GM12878 (cell line): ENCODE data around the gene MAML3. TPM values are rescaled to one million over a fixed set of nuclear protein-coding genes. Genes with fewer than 3 reads are reported as not detected.

Experiments used
- ATAC-seq: fragments of 200-7000 bp; cut with Tn5 transposase; 3 replicates; pipeline ENCODE4 v1.9.1; 2020; ENCODE audit warnings: mild to moderate bottlenecking, moderate library complexity
- BruUV-seq: library from RNA; stranded (reverse); fragments of 400-500 nt; replicated peaks from 2 replicates; lab custom pipeline; 2021; lab: Mats Ljungman, UMichigan
- CTCF ChIA-PET: fragments of 300-600 bp; sonication (Branson Sonifier 250); formaldehyde crosslinking; extraction: SDS; loops from one replicate; lab custom pipeline; 2021; ENCODE audit warnings: inconsistent platforms; lab: Yijun Ruan, JAX
- POLR2A ChIA-PET: fragments of 350-600 bp; formaldehyde crosslinking; extraction: SDS; loops from one replicate; lab custom pipeline; 2021; ENCODE audit warnings: inconsistent platforms; lab: Charles Lee
- RAD21 ChIA-PET: fragments of 300-600 bp; sonication (Branson Sonifier 250); formaldehyde crosslinking; loops from one replicate; lab custom pipeline; 2023; ENCODE audit warnings: antibody characterized with exemption; ENCODE audit not compliant: unreplicated experiment; lab: Charles Lee
- SMC1A ChIA-PET: fragments of 300-600 bp; sonication (Branson Sonifier 250); formaldehyde crosslinking; loops from one replicate; lab custom pipeline; 2023; ENCODE audit not compliant: unreplicated experiment, uncharacterized antibody; lab: Charles Lee
- DNase-seq: peaks from one replicate; pipeline ENCODE4 v3.0.0-alpha.2; 2011; ENCODE audit warnings: low read depth, low spot score
- FAIRE-seq: peaks from 3 replicates; lab custom pipeline; 2011; peaks lifted over from hg19 to GRCh38; lab: Jason Lieb, UNC
- H2AFZ ChIP-seq: 2 replicates; pipeline ENCODE4 v1.6.0; 2011; ENCODE audit warnings: low read depth, low read length, control low read depth; ENCODE audit not compliant: control insufficient read depth
- H3K27ac ChIP-seq: 2 replicates; pipeline ENCODE4 v1.5.1; 2011; ENCODE audit warnings: control low read depth; ENCODE audit not compliant: control insufficient read depth, insufficient read depth
- H3K27me3 ChIP-seq, 2 experiments: replicated peaks in 1 of 2; 2 replicates each; pipeline versions ENCODE4 v1.6.0 to v1.6.1; 2011; ENCODE audit warnings: low read length in 1 of 2; ENCODE audit not compliant: control insufficient read depth in 2 of 2, insufficient read depth in 2 of 2
- H3K36me3 ChIP-seq, 2 experiments: 2 replicates each; pipeline ENCODE4 v1.5.1; 2011; ENCODE audit warnings: low read length in 1 of 2; ENCODE audit not compliant: control insufficient read depth in 2 of 2, insufficient read depth in 2 of 2
- H3K4me1 ChIP-seq: 2 replicates; pipeline ENCODE4 v1.6.1; 2011; ENCODE audit warnings: mild to moderate bottlenecking, low read length, moderate library complexity, mixed read lengths; ENCODE audit not compliant: control insufficient read depth, insufficient read depth
- H3K4me2 ChIP-seq: 2 replicates; pipeline ENCODE4 v1.6.0; 2011; ENCODE audit warnings: control low read depth; ENCODE audit not compliant: control insufficient read depth, insufficient read depth
- H3K4me3 ChIP-seq: fragments of 200-600 bp; sonication (generic); 2 replicates; pipeline ENCODE4 v1.5.1; 2016
- H3K79me2 ChIP-seq: 2 replicates; pipeline ENCODE4 v1.6.0; 2011; ENCODE audit warnings: low read length; ENCODE audit not compliant: control insufficient read depth, insufficient read depth
- H3K9ac ChIP-seq: 2 replicates; pipeline ENCODE4 v1.8.0; 2011; ENCODE audit warnings: low read length, control low read depth, mixed read lengths; ENCODE audit not compliant: control insufficient read depth, insufficient read depth
- H3K9me3 ChIP-seq: replicated peaks from 3 replicates; pipeline ENCODE4 v1.5.1; 2011; ENCODE audit warnings: mild to moderate bottlenecking, low read length; ENCODE audit not compliant: control insufficient read depth, insufficient read depth
- H4K20me1 ChIP-seq: 2 replicates; pipeline ENCODE4 v1.6.0; 2011; ENCODE audit not compliant: control insufficient read depth, insufficient read depth
- ASH2L ChIP-seq: fragments of 300-600, 200-600 bp; sonication (generic); IDR thresholded peaks from 2 replicates; pipeline ENCODE4 v1.6.1; 2017; ENCODE audit warnings: low read depth, mild to moderate bottlenecking, borderline replicate concordance
- BCL11A ChIP-seq: IDR thresholded peaks from 2 replicates; pipeline ENCODE4 v1.6.1; 2011; ENCODE audit warnings: low read depth, low read length
- CBFB ChIP-seq: IDR thresholded peaks from 2 replicates; pipeline ENCODE4 v1.6.1; 2016; ENCODE audit warnings: antibody characterized with exemption, low read depth
- CTCF ChIP-seq, 3 experiments: IDR thresholded peaks in 2 of 3; conservative IDR thresholded peaks in 1 of 3; 2 replicates each; pipeline ENCODE4 v1.5.1; 2011; ENCODE audit warnings: low read depth in 3 of 3, low read length in 3 of 3, mild to moderate bottlenecking in 3 of 3, control low read depth in 2 of 3, moderate library complexity in 2 of 3, inconsistent platforms in 1 of 3, mixed read lengths in 1 of 3; ENCODE audit not compliant: control insufficient read depth in 2 of 3, insufficient read depth in 1 of 3; ENCODE audit errors: extremely low read depth in 1 of 3
- DPF2 ChIP-seq: fragments of 450-650 bp; IDR thresholded peaks from 2 replicates; pipeline ENCODE4 v1.6.1; 2017; ENCODE audit warnings: mild to moderate bottlenecking
- ESRRA ChIP-seq: IDR thresholded peaks from 2 replicates; pipeline ENCODE4 v1.6.1; 2012; ENCODE audit warnings: mild to moderate bottlenecking, low read length, improper control_type of control experiment
- EZH2 ChIP-seq: IDR thresholded peaks from 2 replicates; pipeline ENCODE4 v1.6.1; 2012; ENCODE audit warnings: low read depth, mild to moderate bottlenecking, control low read depth, inconsistent platforms, low read length, borderline replicate concordance; ENCODE audit not compliant: control insufficient read depth
- IKZF1 ChIP-seq: fragments of 450-650 bp; conservative IDR thresholded peaks from 2 replicates; pipeline ENCODE4 v1.6.1; 2017; ENCODE audit warnings: antibody characterized with exemption, mild to moderate bottlenecking
- JUND ChIP-seq: IDR thresholded peaks from 2 replicates; pipeline ENCODE4 v1.6.1; 2012; ENCODE audit warnings: low read depth, mild to moderate bottlenecking, low read length, improper control_type of control experiment, moderate library complexity
- MLLT1 ChIP-seq: fragments of 450-650 bp; IDR thresholded peaks from 2 replicates; pipeline ENCODE4 v1.6.1; 2016; ENCODE audit warnings: mild to moderate bottlenecking
- NFXL1 ChIP-seq: fragments of 450-650 bp; IDR thresholded peaks from 2 replicates; pipeline ENCODE4 v1.6.1; 2017; ENCODE audit warnings: antibody characterized with exemption, mild to moderate bottlenecking, borderline replicate concordance
- POLR2A ChIP-seq: IDR thresholded peaks from 2 replicates; pipeline ENCODE4 v1.6.1; 2011; ENCODE audit warnings: low read depth, mild to moderate bottlenecking, low read length
- SREBF1 ChIP-seq: IDR thresholded peaks from 2 replicates; pipeline ENCODE4 v1.6.1; 2012; ENCODE audit warnings: mild to moderate bottlenecking, low read length
- SUPT20H ChIP-seq: IDR thresholded peaks from 2 replicates; pipeline ENCODE4 v1.6.1; 2011; ENCODE audit warnings: low read depth, mild to moderate bottlenecking, low read length, moderate library complexity, borderline replicate concordance; ENCODE audit not compliant: control insufficient read depth
- TARDBP ChIP-seq: IDR thresholded peaks from 2 replicates; pipeline ENCODE4 v1.6.1; 2016; ENCODE audit warnings: borderline replicate concordance
- ZNF592 ChIP-seq: fragments of 450-650 bp; IDR thresholded peaks from 2 replicates; pipeline ENCODE4 v1.6.1; 2017; ENCODE audit warnings: mild to moderate bottlenecking, moderate library complexity
- WGBS: methylation state at CpG from one replicate; pipeline ENCODE4 v1.1.6; 2016; ENCODE audit warnings: low lambda C conversion rate; ENCODE audit not compliant: insufficient replicate concordance, insufficient coverage; ENCODE audit errors: missing lambda C conversion rate; 5-methylcytosine and 5-hydroxymethylcytosine counted together
- in situ Hi-C: fragments of 300-500 bp; cut with MboI; formaldehyde crosslinking; loops from 9 replicates; pipeline ENCODE4 v1.14.3; 2018; ENCODE audit warnings: mixed read lengths
- intact Hi-C: fragments of 100-400 bp; cut with micrococcal nuclease; formaldehyde crosslinking; loops from one replicate; pipeline ENCODE4 v1.14.2; 2022; ENCODE audit not compliant: unreplicated experiment
- polyA plus RNA-seq, 11 experiments: library from polyadenylated mRNA; depleted of rRNA in 4 of 11; unstranded in 6 of 11; stranded (reverse) in 5 of 11; fragments of >200 nt; fragmentation: Nextera tagmentation in 4 of 11; fragmentation: Illumina TruSeq in 1 of 11; extraction: Ambion mirVana in 4 of 11; extraction: Trizol in 1 of 11; gene quantifications; 1 replicate in 1 of 11; 2 replicates in 10 of 11; pipeline versions ENCODE4 v1.2.1 to v1.2.3, GENCODE V29; 2011 to 2016; ENCODE audit warnings: inconsistent platforms in 2 of 11, missing spikeins in 2 of 11, low read depth in 1 of 11
- total RNA-seq, 4 experiments: library from RNA; depleted of rRNA in 3 of 4; stranded (reverse); fragments of >200 nt in 3 of 4; fragmentation: Illumina TruSeq in 1 of 4; extraction: Trizol in 1 of 4; gene quantifications; 2 replicates each; pipeline versions ENCODE4 v1.2.1 to v1.2.3, GENCODE V29; 2013 to 2021

MAML3 gene
- total and polyA plus RNA-seq, 10 of the 15 experiments (the other 5 are each of a cell fraction or from before 2014, with no cell fraction given): under 0.01 to 0.53 (median 0.06) TPM; not detected in 2

- no peaks in the 10 kb centered on the region for H3K4me1 ChIP-seq
- no peak for TF ChIP-seq NFXL1
- TF ChIP-seq EZH2: no peak
- TF ChIP-seq SREBF1: no peak
- TF ChIP-seq BCL11A: no peak
- TF ChIP-seq POLR2A: no peak
- TF ChIP-seq ASH2L: no peak
- no peak for TF ChIP-seq ESRRA
- TF ChIP-seq CTCF (IDR thresholded peaks at IDR 0.05 in 2 of 3, conservative IDR thresholded peaks at IDR 0.05 in 1 of 3; ENCODE audit: control insufficient read depth in 2 of 3, extremely low read depth in 1 of 3, insufficient read depth in 1 of 3, low read depth in 3 of 3, low read length in 3 of 3): no peak
- no peak for TF ChIP-seq IKZF1
- no peak for TF ChIP-seq CBFB
- no peak for TF ChIP-seq SUPT20H
- TF ChIP-seq DPF2: no peak
- no peak for TF ChIP-seq ZNF592
- TF ChIP-seq JUND: no peak
- no peak for TF ChIP-seq MLLT1
- no peak for TF ChIP-seq TARDBP
- BruUV-seq: no TSS peak
- no peaks in the 10 kb centered on the region for H3K36me3 ChIP-seq
- DNase-seq (no peak), ATAC-seq (no peak), FAIRE-seq (no peak)
- CTCF ChIA-PET: interaction anchor here (0.6 to 0.8 kb wide), 2 partner anchors 7 to 33 kb away, joined by 3 read pairs; no protein-coding TSS in a partner anchor
- H3K27me3 ChIP-seq: peaks cover 0 to 1% of the 10 kb centered on the region in 2 experiments; a peak in 3 of 4 replicates
- no peaks in the 10 kb centered on the region for H3K79me2 ChIP-seq
- H4K20me1 ChIP-seq: no peaks in the 10 kb centered on the region
- no peak overlapping the region for H3K27ac ChIP-seq
- intact Hi-C loops: no loop called here
- RAD21 ChIA-PET: no interaction called here
- in situ Hi-C loops: no loop called here
- 0% methylated on average over 1 of the region's 1 CpG for WGBS
- POLR2A ChIA-PET: no interaction called here
- no peak overlapping the region for H3K4me2 ChIP-seq
- H2AFZ ChIP-seq: no peak overlapping the region
- H3K9me3 ChIP-seq: no peaks in the 10 kb centered on the region
- no peak overlapping the region for H3K4me3 ChIP-seq
- SMC1A ChIA-PET: interaction anchor here (1.6 kb wide), 1 partner anchor 14 kb away, joined by 5 read pairs; no protein-coding TSS in a partner anchor
- no peak overlapping the region for H3K9ac ChIP-seq
Measured at GRCh38 chr4:140198942-140199341, 45.0 kb upstream of the MAML3 start.
